ENCODE results near the gene MLLT3. TPM values are rescaled to one million over a fixed set of nuclear protein-coding genes. Genes with fewer than 3 reads are reported as not detected.
"Not testable (repeated sequence)": the region's sequence is repeated elsewhere in the genome, so short reads cannot be mapped to it uniquely, and the experiment has no call there.

Gene MLLT3
- total RNA-seq, 1 donor from 2014 or later = 15.8 TPM

- Histone ChIP-seq H3K36me3 (ENCODE audit: control insufficient read depth, insufficient read depth, low read length) (no peaks in the 10 kb centered on the region), H3K27me3 (ENCODE audit: control insufficient read depth, insufficient read depth, low read length) (no peaks in the 10 kb centered on the region), H3K4me3 (ENCODE audit: low read depth, low read length) (no peak overlapping the region)
- no peak for TF ChIP-seq CTCF (IDR thresholded peaks at IDR 0.05; ENCODE audit: insufficient read depth, low read length, severe bottlenecking)
- FAIRE-seq (no peak), DNase-seq (ENCODE audit: low read depth) (peak; percentile 59)
Measured at GRCh38 chr9:20592673-20593072, 29.6 kb downstream of the MLLT3 start.

- H3K27me3 ChIP-seq (ENCODE audit: control insufficient read depth, insufficient read depth, low read length) = no peaks in the 10 kb centered on the region
- TF ChIP-seq CTCF (IDR thresholded peaks at IDR 0.05; ENCODE audit: insufficient read depth, low read length, severe bottlenecking) = no peak
- no peaks in the 10 kb centered on the region for H3K36me3 ChIP-seq (ENCODE audit: control insufficient read depth, insufficient read depth, low read length)
- H3K4me3 ChIP-seq (ENCODE audit: low read depth, low read length) = no peak overlapping the region
- DNase-seq (ENCODE audit: low read depth) (no peak), FAIRE-seq (no peak)
Measured at GRCh38 chr9:20591223-20591622, 31.1 kb downstream of the MLLT3 start.

GRCh38 chr9:20584968-20585643, 37.2 kb downstream of the MLLT3 start:
- FAIRE-seq = no peak

DNA sequence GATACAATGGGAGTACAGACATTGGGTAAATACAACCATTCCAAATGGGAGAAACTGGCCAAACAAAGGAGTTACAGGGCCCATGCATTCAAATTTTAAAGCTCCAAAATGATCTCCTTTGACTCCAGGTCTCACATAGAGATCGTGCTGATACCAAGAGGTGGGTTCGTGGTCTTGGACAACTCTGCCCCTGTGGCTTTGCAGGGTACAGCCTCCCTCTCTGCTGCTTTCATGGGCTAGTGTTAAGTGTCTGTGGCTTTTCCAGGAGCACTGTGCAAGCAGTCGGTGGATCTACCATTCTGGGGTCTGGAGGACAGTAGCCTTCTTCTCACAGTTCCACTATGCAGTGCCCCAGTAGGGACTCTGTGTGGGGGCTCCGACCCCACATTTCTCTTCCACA, 39.2 kb downstream of the MLLT3 start:
- FAIRE-seq; H3K27me3 ChIP-seq (ENCODE audit: control insufficient read depth, insufficient read depth, low read length); H3K36me3 ChIP-seq (ENCODE audit: control insufficient read depth, insufficient read depth, low read length); H3K4me3 ChIP-seq (ENCODE audit: low read depth, low read length); DNase-seq (ENCODE audit: low read depth): not testable (repeated sequence)

More at GRCh38 chr9:20584968-20585643, 37.2 kb downstream of the MLLT3 start:
- no peak overlapping the region for H3K4me3 ChIP-seq (ENCODE audit: low read depth, low read length)
- no peaks in the 10 kb centered on the region for H3K36me3 ChIP-seq (ENCODE audit: control insufficient read depth, insufficient read depth, low read length)
- no peak for DNase-seq (ENCODE audit: low read depth)
- TF ChIP-seq CTCF (IDR thresholded peaks at IDR 0.05; ENCODE audit: insufficient read depth, low read length, severe bottlenecking) = no peak
- no peaks in the 10 kb centered on the region for H3K27me3 ChIP-seq (ENCODE audit: control insufficient read depth, insufficient read depth, low read length)

- H3K36me3 ChIP-seq (ENCODE audit: control insufficient read depth, insufficient read depth, low read length) = no peaks in the 10 kb centered on the region
- no peaks in the 10 kb centered on the region for H3K27me3 ChIP-seq (ENCODE audit: control insufficient read depth, insufficient read depth, low read length)
- TF ChIP-seq CTCF (IDR thresholded peaks at IDR 0.05; ENCODE audit: insufficient read depth, low read length, severe bottlenecking) = no peak
- FAIRE-seq = no peak
- no peak overlapping the region for H3K4me3 ChIP-seq (ENCODE audit: low read depth, low read length)
- DNase-seq (ENCODE audit: low read depth) = no peak
Measured at GRCh38 chr9:20582150-20582549, 40.1 kb downstream of the MLLT3 start.

DNA sequence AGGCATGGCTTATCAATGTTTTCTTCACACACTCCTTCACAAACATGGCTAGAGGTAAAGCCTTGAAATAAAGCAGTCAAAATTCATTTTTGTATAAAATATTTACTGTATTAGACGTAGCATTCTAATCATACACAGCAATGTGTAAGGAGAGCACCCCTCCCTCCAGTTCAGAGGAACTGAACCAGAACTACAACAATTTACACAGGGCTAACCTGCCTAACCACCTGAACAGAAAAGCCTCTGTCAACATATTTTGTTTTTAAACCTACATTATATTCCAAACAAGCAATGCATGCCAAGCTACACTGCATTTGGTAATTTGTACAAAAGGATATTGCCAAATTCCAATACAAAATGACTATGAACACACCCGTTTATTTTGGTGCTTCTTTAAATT, 41.6 kb downstream of the MLLT3 start:
- no peaks in the 10 kb centered on the region for H3K36me3 ChIP-seq (ENCODE audit: control insufficient read depth, insufficient read depth, low read length)
- no peak for FAIRE-seq
- no peak overlapping the region for H3K4me3 ChIP-seq (ENCODE audit: low read depth, low read length)
- H3K27me3 ChIP-seq (ENCODE audit: control insufficient read depth, insufficient read depth, low read length) = no peaks in the 10 kb centered on the region
- peak; percentile 28 for DNase-seq (ENCODE audit: low read depth)
- no peak for TF ChIP-seq CTCF (IDR thresholded peaks at IDR 0.05; ENCODE audit: insufficient read depth, low read length, severe bottlenecking)

Data from bronchial epithelial cell (primary cell).